HG03280 (cell line): Measurements from ENCODE around the gene SYT7.

ENCODE experiments used
- ATAC-seq: cut with Tn5 transposase; IDR thresholded peaks from one replicate; pipeline ENCODE4 v1.9.1; 2021; ENCODE audit warnings: mild to moderate bottlenecking, moderate library complexity; ENCODE audit not compliant: unreplicated experiment

The SYT7 gene

DNA sequence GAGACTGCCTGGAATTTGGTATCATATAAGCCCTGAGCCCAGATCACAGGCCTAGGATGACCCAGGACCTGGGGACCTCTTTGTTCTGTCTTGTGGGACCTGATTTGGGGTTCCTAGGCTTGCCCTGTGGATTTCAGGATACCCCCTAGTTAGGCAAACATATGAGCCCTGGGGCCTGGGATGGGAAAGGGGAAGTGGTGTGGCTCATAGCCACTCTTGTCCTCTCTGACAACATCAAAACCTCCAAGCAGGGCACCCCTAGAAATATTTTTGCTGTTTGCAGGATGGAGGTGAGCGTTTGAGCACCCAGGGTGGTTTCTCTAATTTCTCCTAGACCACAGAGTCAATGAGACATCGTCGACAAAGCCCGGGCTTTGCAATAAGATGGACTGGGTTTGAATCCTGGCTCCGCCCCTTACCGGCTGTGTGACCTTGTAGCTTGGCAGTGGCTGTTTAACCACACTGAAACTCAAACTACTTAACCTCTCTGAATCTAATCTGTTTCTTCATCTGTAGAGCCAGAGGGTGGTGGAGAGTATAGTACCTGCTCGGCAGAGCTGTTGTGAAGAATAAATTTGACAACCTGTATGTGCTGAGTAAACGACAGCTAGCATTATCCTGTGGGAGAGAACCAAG, 77.6 kb downstream of the SYT7 start:
- ATAC-seq, result no peak

DNA sequence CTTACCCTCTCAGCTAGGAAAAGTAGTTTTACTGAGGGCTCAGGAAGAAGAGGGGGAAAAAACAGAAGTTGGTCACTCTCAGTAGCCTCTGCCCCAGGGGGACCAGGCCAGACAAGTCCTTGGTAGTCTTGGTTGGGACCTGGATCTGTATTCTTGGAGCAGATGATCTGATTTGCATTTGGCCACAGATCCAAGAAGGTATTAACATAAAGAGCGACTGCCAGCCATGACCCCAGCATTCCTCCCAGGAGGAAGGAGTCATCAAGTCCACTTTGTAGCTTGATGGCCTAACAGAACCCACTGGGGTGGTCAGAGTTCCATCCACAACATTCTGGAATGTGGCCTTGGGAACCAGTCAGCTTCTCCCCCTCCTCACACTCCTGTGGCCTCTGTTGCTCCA, 78.4 kb downstream of the SYT7 start:
- ATAC-seq, result no peak

DNA sequence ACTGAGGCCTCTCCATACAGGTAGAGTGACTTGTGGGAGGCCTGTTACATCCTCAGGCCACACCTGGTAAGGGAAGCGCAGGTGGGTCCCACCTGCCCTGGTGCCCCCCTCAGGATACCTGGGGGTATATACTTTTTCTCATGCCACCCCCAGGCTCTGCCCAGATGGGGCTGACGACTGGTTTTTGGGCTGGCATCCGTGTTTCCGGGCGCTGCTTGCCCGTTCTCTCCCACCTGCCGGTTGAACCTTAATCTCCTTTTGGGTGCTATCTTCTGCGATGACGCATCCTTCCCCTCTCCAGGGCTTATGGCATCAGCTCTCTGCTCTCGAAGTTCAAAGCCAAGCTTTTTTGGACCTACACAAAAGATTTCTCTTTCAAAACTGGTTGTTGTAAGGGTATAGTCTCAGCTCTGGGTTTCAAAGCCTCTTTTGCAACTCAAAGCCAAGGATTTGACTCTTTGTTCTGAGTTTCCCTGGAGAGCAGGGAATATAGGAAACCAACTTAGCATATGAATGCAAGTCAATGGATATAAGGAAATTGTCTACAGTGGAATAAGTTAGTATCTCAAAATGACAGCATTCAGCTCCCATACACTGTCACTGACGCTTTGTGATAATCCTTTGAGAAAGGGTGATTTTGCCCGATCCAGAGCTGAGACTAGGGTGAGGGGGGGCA, 80.9 kb downstream of the SYT7 start:
- no peak for ATAC-seq

DNA sequence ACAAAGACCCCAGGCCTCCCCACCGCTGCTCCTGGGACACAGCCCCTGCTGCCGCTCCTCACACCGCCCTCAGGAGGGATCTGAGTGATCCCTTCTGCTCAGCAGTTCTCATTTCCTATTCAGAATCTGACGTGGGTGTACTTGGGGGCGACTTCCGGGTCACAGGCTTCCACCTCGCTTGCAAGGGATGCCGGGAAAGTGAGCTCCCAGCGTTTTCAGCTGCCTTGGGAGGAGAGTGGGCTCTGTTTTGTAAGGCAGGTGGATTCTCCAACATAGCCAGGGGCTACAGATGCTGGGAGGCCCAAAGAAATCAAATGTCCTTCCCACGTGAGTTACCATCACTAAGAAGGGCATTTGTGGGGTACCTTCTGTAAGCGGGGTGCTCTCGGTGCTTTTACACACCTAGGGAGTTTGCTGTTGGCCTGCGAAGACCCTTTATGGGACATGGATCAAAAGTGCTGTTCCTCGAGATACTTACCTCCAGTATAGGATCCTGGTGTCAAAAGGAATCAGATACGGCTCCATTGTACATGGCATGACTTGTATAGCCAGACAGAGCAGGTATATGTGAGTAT, 82.0 kb downstream of the SYT7 start:
- ATAC-seq, result no peak

DNA sequence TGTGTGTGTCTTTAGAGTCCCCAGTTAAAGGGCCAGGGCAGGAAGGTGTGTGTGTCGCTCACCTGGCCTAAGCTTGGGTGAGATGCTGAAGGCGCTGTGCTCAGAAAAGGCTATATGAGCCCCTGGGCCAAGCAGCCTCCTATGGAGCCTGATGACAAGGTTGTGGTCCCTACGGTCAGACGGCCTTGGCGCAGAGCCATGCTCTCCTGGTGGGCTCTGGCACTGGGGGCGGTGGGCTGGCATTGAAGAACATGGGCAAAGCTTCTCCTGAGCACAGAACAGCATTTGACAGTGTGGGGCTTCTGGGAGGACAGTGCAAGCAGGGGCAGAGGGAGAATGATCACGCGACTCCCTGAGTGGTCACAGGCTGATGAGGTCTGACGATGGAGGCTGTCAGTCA, 83.0 kb downstream of the SYT7 start:
- no peak for ATAC-seq

DNA sequence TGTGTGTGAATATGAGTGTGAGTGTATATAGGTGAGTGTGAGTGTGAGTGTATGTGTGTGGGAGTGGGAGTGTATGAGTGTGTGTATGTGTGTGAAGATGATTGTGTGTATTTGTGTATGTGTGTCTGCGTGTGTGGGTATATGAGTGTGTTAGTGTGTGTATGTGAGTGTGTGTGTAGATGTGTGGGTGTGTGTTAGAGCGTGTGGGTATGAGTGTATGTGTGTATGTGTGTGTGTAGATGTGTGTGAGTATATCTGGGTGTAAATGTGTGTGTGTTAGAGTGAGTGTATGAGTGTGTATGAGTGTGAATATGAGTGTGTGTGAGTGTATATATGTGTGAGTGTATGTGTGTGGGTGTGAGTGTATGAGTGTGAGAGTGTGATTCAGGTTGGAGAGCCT, 83.4 kb downstream of the SYT7 start:
- ATAC-seq, result no peak

DNA sequence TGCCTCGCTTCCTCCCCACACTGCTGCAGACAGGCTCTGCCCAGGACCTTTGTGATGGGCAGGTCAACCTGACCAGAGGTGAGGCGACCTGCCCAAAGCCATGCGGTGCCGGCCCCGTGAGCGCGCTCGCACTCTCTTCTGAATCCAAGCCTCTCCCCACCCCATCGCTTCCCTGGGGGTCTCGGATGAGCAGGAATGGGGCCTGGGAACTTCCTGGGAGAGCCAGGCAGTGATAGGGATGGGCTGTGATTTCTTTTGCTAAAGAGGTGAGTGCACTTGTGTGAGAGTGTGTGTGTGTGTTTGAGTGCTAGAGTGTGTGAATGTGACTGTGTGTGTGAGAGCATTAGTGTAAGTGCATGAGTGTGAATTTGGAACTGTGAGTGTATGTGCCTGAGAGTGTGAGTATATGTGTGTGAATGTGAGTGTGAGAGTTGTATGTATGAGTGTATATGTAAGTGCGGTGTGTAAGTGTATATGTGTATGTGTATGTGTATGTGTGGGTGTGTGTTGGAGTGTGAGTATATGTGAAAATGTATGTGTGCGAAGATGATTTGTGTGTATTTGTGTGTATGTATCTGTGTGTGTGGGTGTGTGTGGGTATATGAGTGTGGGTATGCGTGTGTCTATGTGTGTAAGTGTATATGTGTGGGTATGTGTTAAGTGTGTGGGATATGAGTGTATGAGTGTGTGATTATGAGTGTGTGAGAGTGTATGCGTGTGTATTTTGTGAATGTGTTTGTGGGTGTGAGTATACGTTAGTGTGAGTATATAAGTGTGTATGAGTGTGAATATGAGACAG, 84.1 kb downstream of the SYT7 start:
- no peak for ATAC-seq

DNA sequence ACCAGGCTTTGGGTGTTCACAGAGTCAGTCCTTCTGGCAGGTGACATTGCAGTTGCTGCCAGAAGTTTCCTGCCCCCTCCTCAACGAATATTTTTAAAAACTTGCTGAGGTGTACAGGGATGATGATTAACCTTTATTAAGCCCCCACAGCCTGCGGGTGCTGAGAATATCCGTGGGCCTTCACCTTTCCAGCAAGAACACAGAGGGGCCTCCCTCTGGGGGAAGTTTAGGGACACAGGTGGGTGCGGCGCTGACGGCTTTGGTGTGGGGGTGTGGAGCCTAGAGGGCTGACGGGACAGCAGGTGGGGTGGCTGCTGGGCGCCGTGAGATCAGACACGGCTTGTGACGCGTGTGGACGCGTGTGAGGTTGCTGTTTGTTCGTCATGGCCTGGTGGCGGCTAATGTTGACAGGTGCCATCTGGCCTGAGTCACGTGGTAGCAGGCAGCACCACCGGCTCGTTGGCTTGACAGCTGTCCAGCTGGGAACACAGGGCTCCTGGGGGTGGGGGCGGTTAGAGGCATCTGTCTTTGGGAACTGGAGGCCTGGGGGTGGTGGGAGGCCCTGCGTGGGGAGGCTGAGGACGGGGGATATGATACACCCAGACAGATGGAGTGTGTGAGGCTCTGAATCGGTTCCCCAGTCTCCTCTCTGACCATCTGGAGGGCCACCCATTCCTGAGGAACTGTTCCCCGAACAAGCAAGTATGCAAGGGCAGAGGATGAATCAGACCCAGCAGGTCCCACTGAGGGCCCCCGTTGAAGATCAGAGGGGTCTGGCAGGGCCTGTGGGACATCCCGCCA, 84.9 kb downstream of the SYT7 start:
- ATAC-seq, result no peak

DNA sequence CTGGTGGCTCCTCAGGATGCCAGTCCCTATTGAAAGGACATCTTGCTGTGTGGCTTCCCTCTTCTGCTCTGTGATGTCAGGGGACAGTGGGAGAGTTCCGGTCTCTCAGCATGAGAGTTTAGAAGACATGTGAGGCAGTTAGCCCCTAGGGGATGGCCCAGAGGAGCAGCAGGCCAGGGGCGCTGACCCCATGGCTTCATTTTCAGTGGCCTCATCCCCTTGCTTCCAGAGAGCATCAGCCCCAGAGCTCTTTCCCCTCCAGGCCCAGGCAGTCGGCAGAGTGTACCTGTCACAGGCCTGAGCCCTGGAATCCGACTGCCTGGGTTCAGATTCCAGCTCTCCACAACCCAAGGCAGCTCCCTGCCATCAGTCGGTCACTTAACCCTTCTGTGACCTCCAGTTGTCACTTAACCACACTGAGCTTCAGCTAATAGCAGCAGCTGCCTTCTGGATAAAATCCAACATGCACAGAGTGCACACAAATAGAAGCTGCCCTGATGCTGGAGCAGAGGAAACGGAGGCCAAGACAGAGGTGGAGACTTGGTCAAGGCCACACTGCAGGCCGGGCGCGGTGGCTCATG, 86.4 kb downstream of the SYT7 start:
- no peak for ATAC-seq

DNA sequence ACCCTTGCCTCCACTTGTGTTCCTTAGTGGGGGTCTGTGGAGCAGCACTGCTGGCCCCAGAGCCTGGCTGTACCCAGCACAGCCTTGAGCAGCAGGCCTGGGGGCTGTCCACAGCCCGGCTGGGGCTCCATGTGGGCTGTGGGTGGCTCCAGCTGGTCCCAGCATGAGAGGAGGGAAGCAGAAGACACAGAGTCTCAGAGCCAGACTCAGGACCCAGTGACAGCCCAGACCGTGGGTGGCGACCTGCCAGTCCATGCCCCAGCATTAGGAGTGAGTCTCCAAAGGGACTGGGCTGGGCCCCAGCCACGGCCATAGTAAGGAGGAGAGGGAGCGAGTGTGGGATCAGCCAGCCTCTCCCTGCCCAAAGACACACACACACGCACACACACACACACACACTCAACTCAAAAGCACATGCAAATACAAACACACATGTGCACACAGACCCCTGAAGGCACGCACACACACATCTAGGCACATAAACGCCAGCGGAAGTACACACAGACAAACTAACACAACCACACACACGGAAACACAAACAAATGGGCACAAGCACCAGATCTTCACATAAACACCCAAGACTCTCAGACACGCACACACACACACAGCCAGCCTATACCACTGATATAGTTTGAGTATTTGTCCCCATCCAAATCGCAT, 89.0 kb downstream of the SYT7 start:
- ATAC-seq, result no peak

DNA sequence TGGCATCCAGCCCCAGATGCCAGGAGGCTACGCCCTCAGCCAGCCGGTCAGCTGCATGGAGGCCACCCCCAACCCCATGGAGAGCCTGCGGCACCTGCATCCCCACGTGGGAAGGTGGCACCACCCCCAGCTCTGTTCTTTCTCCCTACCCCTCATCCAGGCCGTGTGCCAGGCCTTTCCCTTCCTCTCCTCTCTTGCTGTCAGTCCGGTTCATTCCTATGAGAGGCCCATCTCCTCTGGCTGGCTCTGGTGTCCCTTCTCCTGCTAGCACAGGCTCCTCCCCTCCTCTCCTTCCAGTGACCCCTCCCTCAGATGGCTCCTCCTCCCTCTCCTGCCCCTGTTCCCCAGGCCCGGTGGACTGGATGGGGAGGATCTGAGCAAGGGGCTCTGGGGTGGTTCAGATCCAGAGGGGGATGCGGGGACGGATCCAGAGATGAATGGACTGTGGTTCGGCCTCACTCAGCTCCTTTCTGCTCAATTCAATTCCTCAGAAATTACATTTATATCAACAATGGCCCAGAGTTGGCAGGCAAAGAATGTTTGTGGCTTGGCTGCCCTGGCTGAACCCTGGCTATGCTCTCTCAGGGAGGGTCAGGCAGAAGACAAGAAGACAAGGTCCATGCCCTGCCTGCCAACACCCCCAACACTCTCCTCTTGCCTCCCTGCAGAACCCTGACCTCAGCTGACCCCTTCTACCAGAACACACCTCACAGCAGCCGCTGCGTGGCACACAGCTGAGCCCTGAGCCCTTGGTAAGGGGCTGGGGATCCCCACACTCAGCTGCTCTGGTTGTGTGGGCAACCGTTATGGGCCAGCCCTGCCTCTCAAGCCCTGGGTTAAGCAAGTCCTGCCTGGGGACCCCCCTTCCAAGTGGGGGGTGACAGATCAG, 90.8 kb downstream of the SYT7 start:
- no peak for ATAC-seq

DNA sequence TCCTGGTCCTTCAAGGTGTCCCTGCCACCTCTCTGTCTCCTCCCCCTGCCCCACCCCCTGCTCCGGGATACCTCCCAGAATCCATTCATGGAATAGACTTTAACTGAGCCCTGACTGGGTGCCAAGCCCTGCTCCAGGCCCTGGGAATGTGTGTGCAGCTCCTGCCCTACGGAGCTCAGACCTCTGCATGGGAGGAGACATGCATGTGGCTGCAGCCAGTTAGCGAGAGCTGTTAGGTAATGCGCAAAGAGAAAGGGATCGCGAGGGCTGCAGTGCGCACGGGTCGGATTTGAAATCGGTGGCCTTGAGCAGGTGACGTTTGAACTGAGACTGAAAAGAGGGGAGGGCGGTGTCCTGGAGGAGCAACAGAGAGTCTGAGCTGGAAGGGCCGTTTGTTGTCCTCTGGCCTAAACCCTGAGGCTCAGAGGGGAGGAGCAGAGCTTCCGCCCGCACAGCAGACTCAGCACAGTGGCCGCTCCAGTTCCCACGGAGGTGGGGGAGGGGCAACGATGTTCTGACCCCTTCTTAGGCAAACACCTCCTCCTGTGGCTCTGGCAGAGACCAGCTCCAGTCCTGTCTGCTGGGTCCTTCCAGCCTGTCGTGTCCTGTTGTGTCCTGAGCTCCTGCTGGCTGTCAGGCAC, 92.1 kb downstream of the SYT7 start:
- ATAC-seq, result no peak

DNA sequence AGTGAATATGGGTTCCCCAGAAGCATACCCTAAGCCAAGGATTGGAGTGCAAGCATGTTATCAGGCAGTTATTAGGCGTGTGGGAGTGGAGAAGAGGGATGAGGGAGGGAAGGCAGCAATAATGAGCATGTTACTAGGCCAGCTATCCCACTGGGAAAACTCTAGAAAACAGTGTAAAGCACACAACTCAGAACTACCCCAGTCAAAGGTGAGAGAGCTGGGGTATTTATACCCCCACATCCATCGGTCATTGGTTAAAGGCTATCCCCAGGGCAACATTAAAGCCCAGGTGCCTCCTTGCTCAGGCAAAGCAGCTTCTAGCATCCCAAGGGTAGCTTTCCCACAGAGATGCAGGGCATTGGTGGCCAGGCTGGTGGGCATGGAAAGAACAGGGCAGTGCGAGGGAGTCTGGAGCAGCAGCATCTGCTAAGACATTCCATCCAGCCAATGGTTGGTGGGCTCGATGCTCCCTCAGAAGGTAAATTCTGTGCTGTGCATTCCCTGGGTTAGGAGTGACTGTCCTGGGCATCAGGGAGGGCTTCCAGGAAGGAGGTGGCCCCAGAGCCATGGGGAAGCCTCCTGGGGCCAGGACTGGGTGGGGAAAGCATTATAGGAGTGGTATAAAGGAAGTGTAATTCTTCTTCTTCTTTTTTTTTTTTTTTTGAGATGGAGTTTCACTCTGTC, 93.4 kb downstream of the SYT7 start:
- ATAC-seq, result no peak

DNA sequence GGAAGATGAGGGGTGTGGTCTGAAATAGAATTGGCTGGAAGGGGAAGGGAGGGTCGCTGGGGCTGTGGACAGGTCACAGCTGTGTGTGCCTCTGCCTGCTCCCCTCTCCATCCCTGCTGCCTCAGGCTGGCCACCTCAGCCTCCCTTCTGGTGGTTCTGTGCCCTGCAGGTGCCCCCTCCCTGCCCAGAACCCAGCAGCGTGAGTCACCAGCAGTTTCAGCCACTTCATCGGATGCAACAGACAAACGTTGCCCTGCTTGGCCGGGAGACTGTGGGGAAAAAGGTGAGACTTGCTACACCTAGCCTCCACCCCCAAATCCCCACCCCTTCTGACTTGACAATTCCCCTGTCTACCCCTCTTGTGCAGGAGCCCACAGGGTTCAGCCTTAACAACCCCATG, 94.1 kb downstream of the SYT7 start:
- no peak for ATAC-seq

DNA sequence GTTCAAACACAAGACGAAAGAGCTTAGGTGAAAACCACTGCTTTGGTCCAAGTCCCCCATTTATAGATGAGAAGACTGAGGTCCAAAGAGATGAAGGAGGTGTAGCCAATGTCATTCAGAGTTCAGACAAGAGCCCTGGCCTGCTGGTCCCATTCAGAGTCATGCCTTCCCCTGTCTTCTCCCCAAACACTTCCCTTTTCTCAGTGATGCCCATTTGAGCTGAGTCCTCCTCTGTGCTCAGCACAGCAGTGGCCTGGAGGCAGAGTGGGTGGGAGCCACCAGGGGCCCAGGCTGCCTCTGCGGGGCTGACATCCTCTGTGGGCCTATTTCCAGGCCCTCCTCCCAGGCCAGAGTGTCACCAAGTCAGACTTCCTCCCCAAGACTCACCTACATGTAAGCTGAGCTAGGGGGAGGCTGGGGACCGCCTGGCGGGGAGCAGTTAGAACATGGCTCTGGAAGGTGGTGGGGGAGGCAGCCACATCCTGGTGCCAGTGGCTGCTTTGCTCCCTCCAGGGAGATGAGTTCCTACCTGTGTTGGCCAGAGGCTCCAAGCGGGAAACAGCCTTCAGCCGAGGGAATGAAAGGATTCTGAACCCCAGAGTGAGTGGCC, 94.8 kb downstream of the SYT7 start:
- ATAC-seq, result no peak

DNA sequence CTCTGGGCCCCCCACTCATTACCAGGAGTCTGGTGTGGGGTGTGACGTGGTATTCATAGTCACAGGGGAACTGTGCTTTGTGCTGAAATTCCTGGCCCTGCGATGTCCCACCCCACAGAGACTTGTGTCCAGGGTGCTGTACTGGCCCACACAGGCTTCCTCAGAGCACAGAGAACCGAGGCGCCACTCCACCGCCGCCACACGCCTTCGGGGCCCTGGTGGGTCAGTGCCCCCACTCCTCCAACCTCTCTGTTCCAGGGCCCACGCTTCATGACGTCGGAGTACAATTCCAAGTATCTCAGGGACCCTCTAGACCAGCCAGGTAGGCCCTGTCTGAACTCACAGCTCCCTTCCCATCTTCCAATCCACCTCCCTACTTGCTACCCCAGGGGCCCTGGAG, 95.8 kb downstream of the SYT7 start:
- ATAC-seq, result no peak

DNA sequence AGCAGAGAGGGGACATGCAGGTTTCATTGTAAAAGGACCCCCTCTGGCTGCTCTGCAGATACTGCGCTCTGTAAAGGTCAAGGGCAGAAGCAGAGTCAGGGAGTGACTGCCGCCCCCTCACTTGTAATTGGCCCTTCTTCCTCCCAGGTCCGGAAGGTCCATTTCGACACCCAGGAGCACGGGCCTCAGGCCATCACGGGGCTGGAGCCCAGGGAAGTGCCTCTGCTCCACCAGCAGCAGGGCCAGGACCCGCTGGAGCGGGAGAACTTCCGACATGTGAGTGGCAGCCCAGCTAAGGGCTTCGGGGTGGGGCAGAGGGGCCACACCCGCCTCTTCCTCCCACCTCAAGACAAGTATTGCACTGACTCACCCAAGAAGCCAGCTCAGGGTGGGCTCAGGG, 96.3 kb downstream of the SYT7 start:
- no peak for ATAC-seq

DNA sequence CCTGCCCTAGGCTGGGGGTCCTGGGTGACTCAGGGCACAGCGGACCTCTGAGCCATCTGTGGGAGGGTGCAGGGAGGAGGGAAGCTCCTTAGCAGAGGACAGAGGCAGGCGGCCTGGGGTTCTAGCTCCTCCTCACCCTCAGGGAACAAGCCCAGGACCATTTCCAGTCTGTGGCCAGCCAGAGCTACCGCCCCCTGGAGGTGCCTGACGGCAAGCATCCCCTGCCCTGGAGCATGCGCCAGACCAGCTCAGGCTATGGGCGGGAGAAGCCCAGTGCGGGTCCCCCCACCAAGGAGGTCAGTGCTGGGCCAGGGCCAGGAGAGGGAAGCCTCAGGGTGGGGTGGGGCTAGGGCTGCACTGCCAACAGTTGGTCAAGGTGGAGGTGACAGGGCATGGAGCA, 98.4 kb downstream of the SYT7 start:
- ATAC-seq, result no peak
